HCT116 (cell line): ENCODE results near the gene SIGLEC11.

Experiments used
- ATF3 ChIP-seq: IDR thresholded peaks from 2 replicates; pipeline ENCODE4 v1.6.1; 2012
- CTCF ChIP-seq, 3 experiments: fragments of 200-600 bp in 1 of 3; sonication (generic) in 1 of 3; IDR thresholded peaks in 2 of 3; conservative IDR thresholded peaks in 1 of 3; 2 replicates each; pipeline ENCODE4 v1.5.1; 2012 to 2017; ENCODE audit warnings: low read depth in 2 of 3, low read length in 2 of 3, antibody characterized with exemption in 1 of 3, borderline replicate concordance in 1 of 3, control low read depth in 1 of 3, mild to moderate bottlenecking in 1 of 3, mixed read lengths in 1 of 3, mixed run types in 1 of 3, moderate library complexity in 1 of 3; ENCODE audit not compliant: insufficient read depth in 1 of 3
- EGR1 ChIP-seq: IDR thresholded peaks from 2 replicates; pipeline ENCODE4 v1.6.1; 2012; ENCODE audit warnings: low read depth
- EZH2 ChIP-seq: fragments of 200-600 bp; sonication (generic); IDR thresholded peaks from 2 replicates; pipeline ENCODE4 v1.6.1; 2017; ENCODE audit warnings: antibody characterized with exemption, mixed run types
- EZH2phosphoT487 ChIP-seq: fragments of 200-600 bp; IDR thresholded peaks from 2 replicates; pipeline ENCODE4 v1.6.1; 2018; ENCODE audit warnings: antibody characterized with exemption, borderline replicate concordance
- FOSL1 ChIP-seq: IDR thresholded peaks from 2 replicates; pipeline ENCODE4 v1.6.1; 2012; ENCODE audit warnings: low read depth
- JUND ChIP-seq: IDR thresholded peaks from 2 replicates; pipeline ENCODE4 v1.6.1; 2012
- MAX ChIP-seq: IDR thresholded peaks from 2 replicates; pipeline ENCODE4 v1.6.1; 2012
- POLR2A ChIP-seq: IDR thresholded peaks from 2 replicates; pipeline ENCODE4 v1.7.0; 2011; ENCODE audit warnings: borderline replicate concordance; ENCODE audit not compliant: insufficient read depth, insufficient read length; ENCODE audit errors: extremely low read depth
- POLR2AphosphoS5 ChIP-seq: IDR thresholded peaks from 2 replicates; pipeline ENCODE4 v1.6.1; 2011; ENCODE audit warnings: mild to moderate bottlenecking, low read depth, low read length, moderate library complexity
- REST ChIP-seq: IDR thresholded peaks from 2 replicates; pipeline ENCODE4 v1.6.1; 2012; ENCODE audit warnings: low read depth
- SP1 ChIP-seq: IDR thresholded peaks from 2 replicates; pipeline ENCODE4 v1.6.1; 2012; ENCODE audit warnings: low read depth
- SRF ChIP-seq: IDR thresholded peaks from 2 replicates; pipeline ENCODE4 v1.6.1; 2012; ENCODE audit warnings: low read depth

- TF ChIP-seq CTCF (IDR thresholded peaks at IDR 0.05 in 2 of 3, conservative IDR thresholded peaks at IDR 0.05 in 1 of 3; ENCODE audit: borderline replicate concordance in 1 of 3, insufficient read depth in 1 of 3, low read depth in 2 of 3, low read length in 2 of 3) (no peak), POLR2A (no peak), POLR2AphosphoS5 (no peak), SRF (no peak), MAX (no peak), EZH2 (no peak), EGR1 (no peak), ATF3 (no peak), EZH2phosphoT487 (no peak), JUND (no peak), REST (no peak), FOSL1 (no peak), SP1 (no peak)
Measured at GRCh38 chr19:50000038-50000840, 39.3 kb upstream of the SIGLEC11 start.
